ENCODE data around the gene PEA15.

DNA sequence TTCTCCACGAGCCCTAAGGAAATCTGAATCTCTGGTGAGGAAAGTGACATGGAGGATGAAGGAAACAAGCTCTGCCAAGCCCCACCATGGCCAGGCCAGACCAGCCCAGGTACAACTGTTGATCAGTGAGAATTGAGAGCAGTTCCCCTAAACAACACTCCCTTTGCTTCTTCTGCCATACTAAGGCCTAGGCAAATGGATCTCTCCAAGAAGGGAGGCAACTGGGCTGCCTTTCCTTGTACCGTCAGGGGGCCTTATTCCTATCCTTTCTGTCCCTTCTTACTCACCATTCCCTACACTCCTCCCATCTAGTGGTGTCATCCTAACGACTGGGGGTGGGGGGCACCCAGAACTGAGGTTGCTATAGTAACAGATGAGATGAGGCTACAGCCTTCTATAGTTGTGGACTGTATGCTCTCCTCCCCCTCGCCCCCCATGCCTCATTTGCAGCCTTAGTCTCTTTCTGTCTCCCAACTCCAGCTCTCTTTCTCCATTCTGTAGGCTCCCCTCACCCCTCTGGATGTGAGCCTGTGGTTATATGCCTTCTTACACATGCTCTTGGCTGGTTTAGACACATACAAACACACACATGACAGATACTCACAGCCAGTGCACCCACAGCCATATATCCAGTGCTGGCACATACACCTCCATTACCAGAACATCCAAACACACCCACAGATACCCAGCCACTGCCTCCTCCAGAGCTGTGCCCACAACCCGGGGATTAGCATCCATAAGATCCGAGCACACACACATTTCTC is 3.6 kb downstream of the PEA15 start:
- TF ChIP-seq, protein P1, sequence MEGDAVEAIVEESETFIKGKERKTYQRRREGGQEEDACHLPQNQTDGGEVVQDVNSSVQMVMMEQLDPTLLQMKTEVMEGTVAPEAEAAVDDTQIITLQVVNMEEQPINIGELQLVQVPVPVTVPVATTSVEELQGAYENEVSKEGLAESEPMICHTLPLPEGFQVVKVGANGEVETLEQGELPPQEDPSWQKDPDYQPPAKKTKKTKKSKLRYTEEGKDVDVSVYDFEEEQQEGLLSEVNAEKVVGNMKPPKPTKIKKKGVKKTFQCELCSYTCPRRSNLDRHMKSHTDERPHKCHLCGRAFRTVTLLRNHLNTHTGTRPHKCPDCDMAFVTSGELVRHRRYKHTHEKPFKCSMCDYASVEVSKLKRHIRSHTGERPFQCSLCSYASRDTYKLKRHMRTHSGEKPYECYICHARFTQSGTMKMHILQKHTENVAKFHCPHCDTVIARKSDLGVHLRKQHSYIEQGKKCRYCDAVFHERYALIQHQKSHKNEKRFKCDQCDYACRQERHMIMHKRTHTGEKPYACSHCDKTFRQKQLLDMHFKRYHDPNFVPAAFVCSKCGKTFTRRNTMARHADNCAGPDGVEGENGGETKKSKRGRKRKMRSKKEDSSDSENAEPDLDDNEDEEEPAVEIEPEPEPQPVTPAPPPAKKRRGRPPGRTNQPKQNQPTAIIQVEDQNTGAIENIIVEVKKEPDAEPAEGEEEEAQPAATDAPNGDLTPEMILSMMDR (IDR thresholded peaks at IDR 0.05) = no peak
- no peak for TF ChIP-seq POLR2AphosphoS5 (IDR thresholded peaks at IDR 0.05)
- TF ChIP-seq POLR2A (IDR thresholded peaks at IDR 0.05) = no peak
- TF ChIP-seq EP300 (IDR thresholded peaks at IDR 0.05; ENCODE audit: low read depth) = no peak
